Progenitor cell of endocrine pancreas (in vitro differentiated cells): ENCODE results near the gene CERS1. TPM values are rescaled to one million over a fixed set of nuclear protein-coding genes. Genes with fewer than 3 reads are reported as not detected.

Experiments
- DNase-seq: peaks from one replicate; pipeline ENCODE4 v3.0.0; 2021; ENCODE audit warnings: low spot score; ENCODE audit not compliant: unreplicated experiment
- H3K27ac Mint-ChIP-seq: 2 replicates; pipeline ENCODE4 v1.8.0; 2021; ENCODE audit warnings: mild to moderate bottlenecking, moderate library complexity, mixed read lengths
- H3K27me3 Mint-ChIP-seq: 2 replicates; pipeline ENCODE4 v1.8.0; 2021; ENCODE audit warnings: mixed read lengths
- H3K36me3 Mint-ChIP-seq: 2 replicates; pipeline ENCODE4 v1.8.0; 2022; ENCODE audit warnings: mixed read lengths; ENCODE audit not compliant: insufficient read depth
- H3K4me1 Mint-ChIP-seq: 2 replicates; pipeline ENCODE4 v1.8.0; 2021; ENCODE audit warnings: low read depth, mixed read lengths
- H3K4me3 Mint-ChIP-seq: 2 replicates; pipeline ENCODE4 v1.8.0; 2021; ENCODE audit warnings: low read depth, mild to moderate bottlenecking, moderate library complexity, mixed read lengths
- H3K9me3 Mint-ChIP-seq: 2 replicates; pipeline ENCODE4 v1.8.0; 2021; ENCODE audit warnings: low read depth, mixed read lengths
- CTCF ChIP-seq: fragments of 200-600 bp; sonication (generic); IDR thresholded peaks from one replicate; pipeline ENCODE4 v1.5.0; 2021; ENCODE audit warnings: antibody characterized with exemption, mild to moderate bottlenecking; ENCODE audit not compliant: unreplicated experiment
- total RNA-seq: library from RNA; stranded (reverse); gene quantifications from 2 replicates; pipeline ENCODE4 v1.2.1, GENCODE V29; 2021

CERS1 gene
- total RNA-seq, 1 donor from 2014 or later: 20.9 TPM

- no peak for DNase-seq
- Mint-ChIP-seq H3K36me3 (peaks cover 13% of the 10 kb centered on the region), H3K27me3 (no peaks in the 10 kb centered on the region), H3K4me1 (peaks cover 7% of the 10 kb centered on the region), H3K27ac (no peak overlapping the region), H3K4me3 (no peak overlapping the region), H3K9me3 (no peaks in the 10 kb centered on the region)
- TF ChIP-seq CTCF: no peak
These were observed 17.5 kb upstream of the CERS1 start for GRCh38 chr19:18913466-18913865.

- Mint-ChIP-seq H3K27ac (peak overlapping the region; percentile 59), H3K27me3 (no peaks in the 10 kb centered on the region), H3K4me1 (peaks cover 3% of the 10 kb centered on the region), H3K36me3 (peaks cover 13% of the 10 kb centered on the region), H3K4me3 (no peak overlapping the region), H3K9me3 (no peaks in the 10 kb centered on the region)
- TF ChIP-seq CTCF: no peak
- DNase-seq: no peak
These were observed 17.0 kb upstream of the CERS1 start for GRCh38 chr19:18912933-18913332.

- DNase-seq: no peak
- TF ChIP-seq CTCF: no peak
- Mint-ChIP-seq H3K4me3 (no peak overlapping the region), H3K9me3 (no peaks in the 10 kb centered on the region), H3K27ac (no peak overlapping the region), H3K4me1 (no peaks in the 10 kb centered on the region), H3K27me3 (no peaks in the 10 kb centered on the region), H3K36me3 (peaks cover 11% of the 10 kb centered on the region)
These were observed 15.0 kb upstream of the CERS1 start for GRCh38 chr19:18910801-18911436.

GRCh38 chr19:18910010-18910409, 14.1 kb upstream of the CERS1 start:
- DNase-seq: no peak
- Mint-ChIP-seq H3K9me3 (no peaks in the 10 kb centered on the region), H3K27me3 (no peaks in the 10 kb centered on the region), H3K4me3 (no peak overlapping the region), H3K4me1 (no peaks in the 10 kb centered on the region), H3K27ac (no peak overlapping the region), H3K36me3 (peaks cover 9% of the 10 kb centered on the region)
- no peak for TF ChIP-seq CTCF

GRCh38 chr19:18908917-18909619, 13.1 kb upstream of the CERS1 start:
- Mint-ChIP-seq H3K27me3 (no peaks in the 10 kb centered on the region), H3K9me3 (no peaks in the 10 kb centered on the region)

More at GRCh38 chr19:18908917-18909619, 13.1 kb upstream of the CERS1 start:
- no peak overlapping the region for H3K4me3 Mint-ChIP-seq
- no peak for TF ChIP-seq CTCF
- no peak overlapping the region for H3K27ac Mint-ChIP-seq
- peaks cover 8% of the 10 kb centered on the region for H3K36me3 Mint-ChIP-seq
- no peak for DNase-seq
- H3K4me1 Mint-ChIP-seq: no peaks in the 10 kb centered on the region
